GM19043 (cell line): Measurements from ENCODE around the gene RO60.
"Not testable (repeated sequence)": the region's sequence is repeated elsewhere in the genome, so short reads cannot be mapped to it uniquely, and the experiment has no call there.

Experiments used
- ATAC-seq: cut with Tn5 transposase; IDR thresholded peaks from one replicate; pipeline ENCODE4 v1.9.1; 2021; ENCODE audit warnings: low read depth; ENCODE audit not compliant: unreplicated experiment

The RO60 gene

DNA sequence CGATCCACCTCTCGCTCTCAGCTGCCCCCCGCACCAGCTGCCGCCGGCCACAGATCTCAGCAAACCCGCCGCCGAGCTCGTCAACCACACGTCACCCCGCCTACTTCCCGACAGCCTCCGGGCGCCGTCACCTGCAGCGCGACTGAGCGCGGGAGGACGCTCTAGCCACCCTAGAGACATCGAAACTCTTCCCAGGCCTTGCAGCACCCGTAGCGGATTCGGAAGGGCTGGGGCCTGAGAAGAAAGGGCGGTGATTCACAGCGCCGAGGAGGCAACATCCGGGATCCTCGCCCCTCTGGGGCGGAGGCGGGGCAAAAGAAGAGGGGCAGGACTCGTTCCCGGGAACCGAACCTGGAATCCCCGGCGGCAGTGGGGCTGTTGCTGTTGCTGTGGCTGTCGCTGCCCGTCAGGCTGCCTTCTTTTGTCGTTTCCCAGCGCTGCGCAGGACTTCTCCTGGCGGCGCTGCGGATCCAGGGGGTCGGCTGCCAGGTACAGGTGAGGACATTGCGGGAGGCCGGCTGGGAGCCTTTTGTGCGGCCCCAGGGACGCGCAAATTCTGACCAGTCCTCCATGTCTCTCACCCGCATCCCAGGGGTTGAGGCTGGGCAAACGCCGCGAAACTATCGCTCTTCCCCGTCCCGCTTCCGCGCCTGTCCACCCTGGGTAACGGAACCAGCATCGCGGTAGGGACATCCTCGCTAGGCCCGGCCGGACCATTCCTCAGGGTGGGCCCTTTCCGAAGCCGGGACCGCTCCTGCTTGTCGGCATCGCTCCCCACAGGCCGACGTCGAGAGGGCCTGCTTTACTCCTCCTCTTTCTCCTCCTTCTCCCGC, at the start of gene RO60, which contains the start of gene UCHL5:
Gene RO60, plus strand, starts transcription at position 331 of the 833 bp plus-strand sequence. CDS start 9,443 bp downstream, outside the sequence.
Gene UCHL5, minus strand, starts transcription at position 79 of the 833 bp plus-strand sequence. CDS start 100 bp downstream, outside the sequence.
- peak; percentile 92 for ATAC-seq

DNA sequence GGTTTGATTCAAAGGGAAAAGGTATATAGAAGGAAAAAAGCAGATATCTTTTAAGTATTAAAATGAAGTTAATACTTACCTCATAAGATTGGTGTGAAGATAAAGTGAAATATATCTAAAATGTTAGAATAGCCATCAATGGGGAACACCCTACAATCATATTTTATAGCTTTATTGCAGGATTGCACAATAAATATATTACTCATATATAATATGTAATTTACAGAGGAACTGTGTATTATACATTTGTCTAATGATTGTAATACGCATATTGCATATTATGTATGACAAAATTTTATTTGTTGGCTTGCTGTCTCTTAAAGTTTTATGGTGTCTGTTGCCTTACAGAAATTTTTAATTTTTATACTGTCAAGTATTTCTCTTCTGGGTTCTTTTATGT, 48.0 kb upstream of the RO60 start:
- ATAC-seq = no peak

DNA sequence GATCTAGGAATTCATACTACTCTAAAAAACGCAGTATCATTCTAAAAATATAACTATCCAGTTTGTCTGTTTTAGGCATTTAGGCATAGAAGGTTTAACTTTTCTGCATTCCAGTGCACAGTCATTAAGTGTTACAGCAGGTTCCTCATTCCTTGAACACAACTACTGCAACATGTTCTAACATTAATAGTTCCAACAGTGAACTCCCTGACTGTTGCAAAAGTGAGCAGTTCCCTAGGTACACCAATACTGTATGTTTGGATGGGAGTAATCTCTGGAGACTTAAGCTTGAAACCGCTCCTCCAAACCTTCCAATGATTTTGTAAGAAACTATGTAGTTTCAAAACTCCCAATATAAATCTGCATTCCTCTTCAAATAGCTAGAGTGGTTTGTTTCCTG, 46.4 kb upstream of the RO60 start:
- no peak for ATAC-seq

DNA sequence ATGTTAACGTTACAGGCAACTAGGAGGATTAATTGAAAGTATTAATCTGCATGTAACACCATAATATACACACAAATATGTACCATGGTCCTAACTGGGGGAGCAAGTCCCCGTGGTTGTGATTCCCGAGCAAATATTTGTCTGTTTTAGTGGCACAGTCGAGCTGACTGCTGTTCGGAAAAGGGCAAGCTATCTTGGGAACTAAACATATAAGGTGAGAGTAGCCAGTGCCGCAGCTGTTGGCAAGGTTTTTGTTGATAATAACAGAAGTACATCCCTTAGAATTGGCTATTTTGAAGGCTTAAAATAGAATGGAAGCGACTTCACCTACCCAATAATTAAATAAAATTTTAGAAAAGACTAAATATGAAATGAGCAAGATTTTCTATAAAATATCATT, 45.7 kb upstream of the RO60 start:
- ATAC-seq = no peak

DNA sequence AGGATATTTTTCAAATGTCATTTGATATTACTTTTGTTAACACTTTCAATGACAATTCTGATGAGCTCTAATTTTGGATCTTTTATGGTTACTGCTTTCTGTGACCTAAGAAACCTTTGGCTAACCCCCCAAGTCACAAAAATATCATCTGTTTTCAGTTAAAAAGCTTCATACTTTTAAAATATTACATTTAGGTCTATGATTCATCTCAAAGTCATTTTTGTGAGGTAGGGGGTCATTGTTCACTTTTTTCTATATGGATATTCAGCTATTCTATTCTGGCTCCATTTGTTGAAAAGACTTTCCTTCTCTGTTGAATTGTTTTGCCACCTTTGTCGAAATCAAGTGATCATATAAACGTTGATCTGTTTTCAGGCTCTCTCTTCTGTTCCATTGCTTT, 45.0 kb upstream of the RO60 start:
- ATAC-seq = no peak

DNA sequence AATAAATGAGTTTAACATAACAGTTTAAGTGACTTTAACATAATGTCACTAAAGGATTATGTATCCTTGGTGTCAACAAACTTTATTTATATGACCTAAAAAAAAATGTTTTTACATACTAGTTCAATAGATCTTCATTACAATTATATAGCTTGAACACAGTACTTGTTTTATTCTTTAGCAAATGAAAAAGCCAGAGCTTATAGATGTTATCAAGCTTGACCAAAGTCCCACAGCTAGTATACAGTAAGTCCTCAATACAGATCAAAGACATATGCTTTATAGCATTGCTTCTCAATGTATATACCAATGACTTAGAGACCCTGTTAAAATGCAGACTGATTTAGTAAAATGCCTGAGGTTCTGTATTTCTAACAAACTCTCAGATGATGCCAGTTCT, 42.6 kb upstream of the RO60 start:
- no peak for ATAC-seq

DNA sequence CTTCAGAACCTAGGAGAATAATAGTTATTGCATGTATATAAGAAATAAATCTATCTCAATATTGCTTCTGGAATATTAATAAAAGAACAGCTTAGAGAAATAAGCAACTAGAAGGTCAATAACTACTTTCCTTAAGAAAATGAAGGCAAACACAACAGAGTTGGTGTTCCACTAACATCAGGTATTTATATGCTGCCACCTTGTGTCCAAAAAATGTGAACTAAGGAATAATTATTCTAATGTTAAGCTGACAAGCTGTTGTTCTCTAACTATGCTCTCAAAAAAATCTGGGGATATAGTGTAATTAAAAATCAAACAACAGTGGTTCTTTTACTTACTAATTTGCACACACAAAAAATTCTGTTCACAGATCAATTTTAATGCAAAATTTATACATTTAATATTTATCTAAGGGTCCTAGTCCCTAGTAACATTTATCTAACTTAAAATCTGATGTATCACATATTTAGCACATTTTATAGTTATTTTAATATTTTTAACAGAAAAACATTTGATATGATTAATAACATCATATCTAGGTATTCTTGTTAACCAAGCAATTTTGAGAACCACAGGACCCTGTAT, 39.9 kb upstream of the RO60 start:
- ATAC-seq = no peak

DNA sequence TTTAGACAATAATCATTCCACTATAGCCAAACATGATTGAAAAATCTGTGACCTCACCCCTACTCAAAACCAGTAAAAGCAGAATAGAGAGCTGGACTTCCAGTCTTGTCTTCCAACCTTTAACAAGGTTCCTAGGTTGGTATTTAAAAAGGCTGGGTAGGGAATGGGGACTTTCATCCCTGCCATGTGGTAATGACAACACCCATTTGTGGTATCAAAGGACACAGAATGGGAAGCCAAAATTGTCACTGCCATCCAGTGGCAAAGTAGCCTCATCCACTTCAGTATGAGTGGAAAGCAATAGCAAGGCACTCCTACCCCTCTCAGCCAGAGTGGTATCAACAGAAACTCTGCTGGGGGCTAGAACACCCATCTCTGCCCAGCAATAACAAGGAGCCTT, 34.2 kb upstream of the RO60 start:
- ATAC-seq = no peak

DNA sequence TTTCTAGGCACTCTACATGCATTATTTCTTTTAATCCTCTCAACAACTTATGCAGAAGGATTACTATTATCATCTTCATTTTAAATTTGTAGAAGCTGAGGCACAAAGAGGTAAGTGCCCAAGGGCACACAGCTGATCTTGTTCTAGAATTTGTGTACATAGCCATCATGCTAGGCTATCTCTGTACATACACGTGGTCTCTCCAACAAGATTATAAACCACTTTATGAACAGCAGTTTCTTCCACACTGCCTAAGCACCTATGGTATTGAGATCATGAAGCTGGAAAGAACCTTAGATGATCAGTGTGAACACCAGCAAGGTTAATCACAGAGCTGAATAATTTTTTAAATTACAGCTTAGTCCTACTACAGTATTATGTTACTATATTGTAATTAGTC, 29.1 kb upstream of the RO60 start:
- ATAC-seq = no peak

DNA sequence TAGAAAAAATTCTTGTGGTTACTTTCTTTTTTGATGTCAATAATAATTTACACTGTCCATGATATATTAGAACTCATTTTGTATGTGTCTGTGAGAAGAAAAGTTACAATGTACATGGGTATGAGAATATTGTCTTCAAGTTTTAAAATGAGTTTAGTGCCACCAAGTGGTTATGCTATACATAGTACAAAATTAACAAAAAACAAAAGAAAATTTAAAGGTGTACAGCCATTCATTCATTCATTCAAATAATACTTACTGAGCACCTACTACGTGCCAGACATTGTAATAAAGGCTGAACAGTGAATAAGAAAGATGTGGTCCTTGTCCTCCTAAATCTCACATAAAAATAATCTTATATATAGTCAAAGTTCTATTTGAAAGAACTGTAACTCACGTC, 28.0 kb upstream of the RO60 start:
- peak; percentile 57 for ATAC-seq

DNA sequence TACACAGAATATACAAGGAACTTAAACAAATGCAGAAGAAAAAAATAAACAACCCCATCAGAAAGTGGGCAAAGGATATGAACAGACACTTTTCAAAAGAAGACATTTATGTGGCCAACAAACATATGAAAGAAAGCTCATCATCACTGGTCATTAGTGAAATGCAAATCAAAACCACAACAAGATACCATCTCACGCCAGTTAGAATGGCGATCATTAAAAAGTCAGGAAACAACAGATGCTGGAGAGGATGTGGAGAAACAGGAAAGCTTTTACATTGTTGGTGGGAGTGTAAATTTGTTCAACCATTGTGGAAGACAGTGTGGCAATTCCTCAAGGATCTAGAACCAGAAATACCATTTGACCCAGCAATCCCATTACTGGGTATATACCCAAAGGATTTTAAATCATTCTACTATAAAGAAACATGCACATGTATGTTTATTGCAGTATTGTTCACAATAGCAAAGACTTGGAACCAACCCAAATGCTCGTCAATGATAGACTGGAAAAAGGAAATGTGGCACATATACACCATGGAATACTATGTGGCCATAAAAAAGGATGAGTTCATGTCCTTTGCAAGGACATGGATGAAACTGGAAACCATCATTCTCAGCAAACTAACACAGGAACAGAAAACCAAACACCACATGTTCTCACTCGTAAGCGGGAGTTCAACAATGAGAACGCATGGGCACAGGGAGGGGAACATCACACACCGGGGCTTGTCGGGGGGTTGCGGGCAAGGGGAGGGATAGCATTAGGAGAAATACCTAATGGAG, 26.6 kb upstream of the RO60 start:
- ATAC-seq = not testable (repeated sequence)

DNA sequence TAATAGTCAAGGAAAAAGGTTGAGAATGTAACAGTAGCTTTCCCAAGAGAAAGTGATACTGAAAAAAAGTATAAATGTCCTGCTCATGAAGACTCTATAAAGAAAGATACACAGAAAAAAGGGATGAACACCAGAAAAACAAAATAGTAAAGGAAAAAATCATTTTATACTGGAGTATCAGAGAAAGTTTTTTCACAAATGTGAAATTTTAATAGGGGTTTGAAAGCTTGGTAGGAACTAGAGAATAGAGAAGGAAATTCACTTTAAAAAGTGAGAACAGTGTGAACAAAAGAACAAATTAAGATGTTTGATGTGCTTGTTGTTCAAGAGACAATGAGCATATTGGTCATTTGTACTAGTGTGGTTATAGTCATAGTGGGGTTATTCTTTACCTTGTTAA, 25.8 kb upstream of the RO60 start:
- no peak for ATAC-seq

DNA sequence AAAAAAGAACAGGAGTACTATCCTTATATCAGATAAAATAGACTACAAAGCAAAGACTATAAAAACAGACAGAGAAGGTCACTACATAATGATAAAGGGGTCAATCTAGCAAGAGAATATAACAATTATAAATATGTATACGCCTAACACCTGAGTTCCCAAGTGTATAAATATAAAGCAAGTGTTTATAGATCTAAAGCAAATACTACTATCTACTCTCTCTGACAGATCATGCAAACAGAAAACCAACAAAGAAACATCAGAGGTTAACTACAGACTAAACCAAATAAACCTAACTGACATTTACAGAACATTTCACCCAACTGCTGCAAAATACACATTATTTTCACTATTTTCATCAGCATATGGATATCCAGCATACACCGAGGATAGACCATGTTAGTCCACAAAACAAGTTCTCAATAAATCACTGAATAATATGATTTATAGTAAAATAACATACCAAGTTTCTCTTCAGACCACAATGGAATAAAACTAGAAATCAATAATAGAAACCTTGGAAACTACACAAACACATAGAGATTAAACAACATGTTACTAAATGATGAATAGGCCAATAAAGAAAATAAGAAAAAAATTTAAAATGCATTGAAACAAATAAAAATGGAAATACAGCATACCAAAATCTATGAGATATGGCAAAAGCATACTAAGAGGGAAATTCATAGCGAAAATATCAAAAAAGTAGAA, 22.9 kb upstream of the RO60 start:
- no peak for ATAC-seq

DNA sequence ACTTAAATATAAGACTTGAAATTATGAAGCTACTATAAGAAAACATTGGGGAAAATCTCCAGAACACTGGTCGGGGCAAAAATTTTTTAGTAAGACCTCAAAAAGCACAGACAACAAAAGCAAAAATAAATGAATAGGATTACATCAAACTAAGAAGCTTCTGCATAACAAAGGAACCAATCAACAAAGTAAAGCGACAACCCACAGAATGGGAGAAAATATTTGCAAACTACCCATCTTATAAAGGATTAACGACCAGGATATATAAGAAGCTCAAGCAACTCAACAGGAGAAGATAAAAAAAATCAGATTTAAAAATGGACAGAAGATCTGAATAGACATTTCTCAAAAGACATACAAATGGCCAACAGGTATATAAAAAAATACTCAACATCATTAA, 19.4 kb upstream of the RO60 start:
- no peak for ATAC-seq

DNA sequence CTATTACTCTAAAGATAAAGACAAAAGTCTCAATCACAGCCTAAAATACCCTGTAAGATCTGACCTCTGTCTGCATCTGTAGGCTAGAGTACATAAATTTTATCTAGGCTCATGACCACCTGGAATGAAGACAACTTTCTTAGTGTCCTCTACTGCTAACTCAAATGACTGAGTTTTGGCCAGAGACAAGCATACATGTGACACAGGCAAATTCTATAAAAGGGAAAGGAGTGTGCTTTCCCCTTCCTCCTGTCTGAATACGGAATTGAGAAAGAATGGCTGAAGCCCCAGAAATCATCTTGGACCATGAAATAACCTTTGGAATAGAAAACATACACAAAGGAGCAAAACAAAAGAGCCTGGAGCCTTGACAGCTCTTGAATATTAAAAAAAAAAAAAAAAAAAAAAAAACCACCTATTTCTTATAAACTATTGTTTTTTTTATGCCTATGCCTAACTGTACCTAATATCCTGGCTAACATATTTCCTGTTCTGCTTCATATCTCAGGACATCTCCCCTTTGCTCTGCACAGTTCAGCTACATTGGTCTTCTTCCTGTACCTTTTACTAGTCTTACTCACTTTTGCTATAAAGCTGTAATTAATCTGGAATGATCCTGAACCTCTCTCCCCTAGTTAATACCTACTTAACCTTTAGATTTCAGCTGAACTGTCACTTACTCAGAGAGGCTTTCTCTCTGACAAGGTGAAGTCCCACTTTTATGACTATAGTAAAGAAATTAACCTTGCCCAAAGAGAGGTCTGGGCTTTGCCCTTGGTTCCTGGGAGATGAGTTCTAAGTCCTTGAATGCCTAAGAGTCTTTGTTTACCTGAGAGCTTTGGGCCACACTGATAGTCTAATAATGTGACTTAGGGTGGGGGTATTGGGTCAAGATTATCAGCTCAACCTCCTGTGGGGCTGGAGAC, 16.4 kb upstream of the RO60 start:
- no peak for ATAC-seq

DNA sequence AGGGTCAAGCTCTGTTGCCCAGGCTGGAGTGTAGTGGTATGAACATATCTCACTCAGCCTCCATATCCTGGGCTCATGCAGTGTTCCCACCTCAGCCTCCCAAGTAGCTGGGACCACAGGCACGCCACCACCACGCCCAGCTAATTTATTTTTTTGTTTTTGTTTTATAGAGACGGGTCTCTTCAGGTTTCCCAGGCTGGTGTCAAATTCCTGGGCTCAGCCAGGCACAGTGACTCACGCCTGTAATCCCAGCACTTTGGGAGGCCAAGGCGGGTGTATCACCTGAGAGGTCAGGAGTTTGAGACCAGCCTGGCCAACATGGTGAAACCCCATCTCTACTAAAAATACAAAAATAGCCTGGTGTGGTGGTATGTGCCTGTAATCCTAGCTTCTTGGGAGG, 10.5 kb upstream of the RO60 start:
- ATAC-seq = not testable (repeated sequence)

DNA sequence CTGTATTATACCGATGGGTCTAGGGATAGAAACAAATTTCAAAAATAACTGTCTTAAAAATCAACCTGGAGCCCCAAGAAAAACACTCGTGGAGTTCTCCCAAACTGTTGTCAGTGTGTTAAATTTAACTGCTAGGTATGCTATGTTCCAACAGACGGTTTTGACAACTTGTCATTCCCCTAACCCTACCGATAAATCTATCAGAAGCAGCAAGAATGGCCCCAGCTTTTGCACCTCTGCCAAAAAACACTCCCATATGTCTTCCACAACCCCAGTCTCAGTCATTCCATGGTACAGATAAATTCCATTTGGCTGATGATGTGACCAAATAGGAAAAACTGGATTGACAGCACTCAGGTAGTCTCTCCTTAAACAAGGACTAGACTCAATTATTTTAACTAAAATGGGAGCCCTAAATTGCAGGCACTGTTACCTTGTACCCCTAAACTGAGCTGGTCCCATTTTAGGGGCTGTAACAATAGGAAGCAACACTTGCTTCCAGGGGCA, 5.2 kb upstream of the RO60 start:
- no peak for ATAC-seq

DNA sequence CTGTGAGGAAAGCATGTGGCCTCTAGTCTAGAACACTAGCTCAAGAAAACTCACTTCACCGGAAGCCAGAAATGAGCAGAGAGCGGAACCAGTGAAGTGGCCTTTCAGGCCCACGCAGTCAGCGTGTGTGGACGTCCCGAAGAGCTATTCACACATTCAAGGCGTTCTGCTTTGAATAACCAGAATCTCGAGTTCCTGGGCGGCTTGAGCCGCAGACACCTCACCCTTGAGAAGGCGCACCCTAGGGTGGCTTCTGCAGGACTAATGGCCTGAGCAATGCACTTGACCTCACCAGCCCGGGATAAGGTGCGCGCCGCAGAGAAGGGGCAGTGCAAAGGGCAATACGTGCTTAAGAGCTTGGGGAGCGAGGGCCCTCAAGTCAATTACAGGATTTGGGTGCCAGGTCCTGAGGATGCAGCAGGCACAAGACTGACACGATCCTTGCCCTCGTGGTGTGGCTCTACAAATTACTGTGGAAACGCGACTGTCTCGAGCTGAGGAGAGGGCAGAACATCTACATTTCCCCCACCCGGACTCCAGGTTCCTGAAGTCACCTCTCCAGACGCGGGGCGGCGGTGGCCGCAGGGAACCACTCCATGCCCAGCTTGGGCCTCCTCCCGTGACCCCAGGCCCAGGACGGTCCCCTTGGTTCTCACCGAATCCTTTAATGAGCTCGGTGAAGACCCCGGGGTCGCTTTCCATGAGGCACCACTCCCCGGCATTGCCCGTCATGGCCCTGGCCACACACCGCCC, 707 bp upstream of the RO60 start:
- peak; percentile 42 for ATAC-seq

DNA sequence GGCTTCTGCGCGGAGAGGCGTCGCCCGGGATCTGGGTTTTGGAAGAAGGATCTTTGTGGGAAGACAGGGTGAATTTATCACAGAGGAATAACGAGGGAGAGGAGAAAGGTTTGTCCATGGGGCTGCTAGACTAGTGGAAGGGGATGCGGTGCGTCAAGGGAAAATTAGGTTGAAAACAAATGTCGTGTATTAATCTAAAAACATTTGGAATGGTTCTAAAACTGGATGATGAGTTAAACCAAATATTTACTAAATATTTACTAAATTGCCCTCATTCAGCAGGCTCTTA, 647 bp downstream of the RO60 start:
- no peak for ATAC-seq
